GM12865 (cell line): ENCODE measurements around the gene ZNF511.

ENCODE experiments used
- DNase-seq: peaks from one replicate; pipeline ENCODE4 v3.0.0; 2010; ENCODE audit warnings: low read depth
- H3K4me3 ChIP-seq: 2 replicates; pipeline ENCODE4 v1.5.1; 2011; ENCODE audit warnings: mild to moderate bottlenecking, low read depth, low read length, control low read depth
- TF ChIP-seq, protein P1 (sequence below): IDR thresholded peaks from 2 replicates; pipeline ENCODE4 v1.5.1; 2011; ENCODE audit warnings: low read length, control low read depth, low read depth, inconsistent platforms; ENCODE audit not compliant: insufficient read depth; ENCODE audit errors: missing control alignments

The ZNF511 gene

DNA sequence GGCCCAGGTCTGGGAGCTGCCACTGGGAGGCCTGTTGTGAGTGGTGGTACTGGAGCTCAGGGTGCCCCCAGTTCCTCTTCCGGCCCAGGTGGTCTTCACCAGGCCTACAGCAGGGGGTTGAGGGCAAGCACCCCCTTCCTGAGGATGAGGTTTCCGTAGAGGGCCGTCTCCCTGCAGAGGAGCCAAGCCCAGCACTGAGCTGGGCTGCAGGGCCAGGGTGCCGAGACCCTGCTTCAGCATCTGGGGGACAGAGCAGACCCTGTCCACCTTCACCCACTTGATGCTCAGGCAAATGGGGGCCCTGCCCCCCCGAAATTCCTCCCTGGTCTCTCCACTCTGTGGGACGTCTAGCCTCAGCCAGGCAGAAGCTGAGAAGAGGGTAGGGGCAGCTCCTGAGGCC is 46.6 kb downstream of the ZNF511 start:
- TF ChIP-seq, protein P1, sequence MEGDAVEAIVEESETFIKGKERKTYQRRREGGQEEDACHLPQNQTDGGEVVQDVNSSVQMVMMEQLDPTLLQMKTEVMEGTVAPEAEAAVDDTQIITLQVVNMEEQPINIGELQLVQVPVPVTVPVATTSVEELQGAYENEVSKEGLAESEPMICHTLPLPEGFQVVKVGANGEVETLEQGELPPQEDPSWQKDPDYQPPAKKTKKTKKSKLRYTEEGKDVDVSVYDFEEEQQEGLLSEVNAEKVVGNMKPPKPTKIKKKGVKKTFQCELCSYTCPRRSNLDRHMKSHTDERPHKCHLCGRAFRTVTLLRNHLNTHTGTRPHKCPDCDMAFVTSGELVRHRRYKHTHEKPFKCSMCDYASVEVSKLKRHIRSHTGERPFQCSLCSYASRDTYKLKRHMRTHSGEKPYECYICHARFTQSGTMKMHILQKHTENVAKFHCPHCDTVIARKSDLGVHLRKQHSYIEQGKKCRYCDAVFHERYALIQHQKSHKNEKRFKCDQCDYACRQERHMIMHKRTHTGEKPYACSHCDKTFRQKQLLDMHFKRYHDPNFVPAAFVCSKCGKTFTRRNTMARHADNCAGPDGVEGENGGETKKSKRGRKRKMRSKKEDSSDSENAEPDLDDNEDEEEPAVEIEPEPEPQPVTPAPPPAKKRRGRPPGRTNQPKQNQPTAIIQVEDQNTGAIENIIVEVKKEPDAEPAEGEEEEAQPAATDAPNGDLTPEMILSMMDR: no peak
- no peak overlapping the region for H3K4me3 ChIP-seq
- no peak for DNase-seq

DNA sequence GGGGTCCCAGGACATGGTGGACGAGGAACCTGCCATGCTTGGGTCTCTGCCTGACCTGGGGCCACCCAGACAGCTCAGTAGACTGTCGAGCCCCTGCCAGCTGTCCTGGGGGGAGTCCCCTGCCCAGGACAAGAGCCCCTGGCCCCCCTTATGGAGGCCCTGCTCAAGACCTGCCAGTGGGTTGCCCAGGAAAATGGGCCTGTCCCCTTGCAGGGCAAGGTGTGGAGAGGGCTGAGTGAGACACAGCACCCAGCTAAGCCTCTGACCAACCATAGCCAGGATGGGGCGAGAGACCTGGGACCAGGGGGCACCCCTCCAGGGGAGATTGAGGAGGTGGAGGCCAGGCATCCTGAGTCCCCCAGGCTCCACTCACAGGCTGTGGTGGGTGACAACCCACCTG is 47.3 kb downstream of the ZNF511 start:
- no peak overlapping the region for H3K4me3 ChIP-seq
- no peak for DNase-seq
- TF ChIP-seq, protein P1: no peak

DNA sequence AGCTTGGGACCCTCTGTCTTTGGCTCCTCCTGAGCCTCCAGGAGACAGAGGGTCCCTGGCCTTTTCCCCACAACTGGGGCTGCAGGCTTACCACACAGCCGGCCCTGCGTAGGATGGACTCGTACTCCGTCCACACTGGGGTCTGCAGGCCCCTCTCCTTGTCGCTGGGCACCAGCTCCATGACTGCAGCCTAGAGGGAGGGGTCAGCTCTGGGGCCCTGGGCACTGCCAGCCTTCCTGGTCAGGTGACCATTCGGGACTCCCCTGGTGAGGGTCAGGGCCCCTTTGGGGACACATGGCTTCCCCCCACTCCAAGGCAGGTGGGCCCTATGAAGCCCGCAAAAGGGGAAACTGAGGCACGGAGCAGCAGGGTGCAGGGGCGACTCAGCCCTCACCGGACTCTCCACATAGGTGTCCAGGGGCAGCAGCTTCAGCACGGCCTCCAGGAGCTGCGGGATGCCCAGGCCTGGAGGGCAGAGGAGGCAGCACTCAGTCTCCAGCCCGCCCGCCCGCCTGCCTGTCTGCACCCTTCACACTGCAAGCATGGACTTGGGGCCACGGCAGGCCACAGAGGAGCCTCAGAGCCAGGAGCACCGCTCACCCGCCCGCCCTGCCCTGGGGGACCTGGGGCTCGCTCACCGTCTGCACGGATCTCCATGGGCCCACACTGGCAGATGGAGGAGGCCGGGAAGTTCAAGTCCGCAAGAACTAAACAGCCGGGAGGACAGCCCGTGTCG is 48.0 kb downstream of the ZNF511 start:
- TF ChIP-seq, protein P1: no peak
- no peak for DNase-seq
- H3K4me3 ChIP-seq: peak overlapping the region; percentile 74

DNA sequence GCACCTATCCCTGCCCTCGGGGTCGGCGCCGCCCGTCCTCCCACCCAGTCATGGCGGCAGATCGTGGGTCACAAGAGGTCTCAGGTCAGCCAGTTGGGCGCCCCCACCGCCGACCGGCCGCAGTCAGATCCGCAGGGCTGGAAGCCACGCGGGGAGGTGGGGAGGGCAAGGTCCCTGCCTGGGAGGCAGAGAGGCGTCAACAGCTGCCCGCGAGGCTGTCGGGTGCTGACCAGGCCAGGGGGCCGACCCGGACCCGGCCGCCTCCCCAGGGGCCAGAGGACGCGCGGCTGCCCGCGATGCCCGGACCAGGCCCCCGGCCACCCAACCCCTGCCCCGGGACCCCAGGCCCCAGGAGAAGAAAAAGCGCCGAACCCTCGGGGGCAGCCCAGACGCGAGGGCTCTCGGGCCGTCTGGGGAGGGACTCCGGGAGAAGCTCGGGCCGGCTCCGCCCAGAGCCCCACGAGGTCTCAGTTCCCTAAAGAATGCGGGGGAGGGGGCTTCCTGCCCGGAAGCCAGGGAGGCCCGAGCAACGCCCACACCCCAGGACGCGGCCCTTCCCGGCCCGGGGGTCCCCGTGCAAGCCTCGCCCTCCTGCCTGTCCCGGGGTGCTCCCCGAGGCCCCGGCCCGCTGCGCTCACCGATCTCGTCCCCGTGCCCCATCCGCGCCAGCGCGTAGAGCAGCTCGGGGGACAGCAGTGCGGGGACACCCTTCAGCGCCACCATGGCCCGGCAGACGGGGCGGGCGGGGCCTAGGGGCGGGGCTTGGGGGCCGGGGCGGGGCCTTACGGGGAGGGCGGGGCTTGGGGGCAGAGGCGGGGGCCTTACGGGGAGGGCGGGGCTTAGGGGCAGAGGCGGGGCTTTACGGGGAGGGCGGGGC is 48.8 kb downstream of the ZNF511 start, which contains the start of gene FUOM:
FUOM (minus strand) TSS at position 735 of the 877 bp plus-strand sequence; CDS start at position 723, 12 bp downstream.
- TF ChIP-seq, protein P1: no peak
- peak; percentile 84 for DNase-seq
- H3K4me3 ChIP-seq: peak within 1 kb of the TSS; percentile 74

DNA sequence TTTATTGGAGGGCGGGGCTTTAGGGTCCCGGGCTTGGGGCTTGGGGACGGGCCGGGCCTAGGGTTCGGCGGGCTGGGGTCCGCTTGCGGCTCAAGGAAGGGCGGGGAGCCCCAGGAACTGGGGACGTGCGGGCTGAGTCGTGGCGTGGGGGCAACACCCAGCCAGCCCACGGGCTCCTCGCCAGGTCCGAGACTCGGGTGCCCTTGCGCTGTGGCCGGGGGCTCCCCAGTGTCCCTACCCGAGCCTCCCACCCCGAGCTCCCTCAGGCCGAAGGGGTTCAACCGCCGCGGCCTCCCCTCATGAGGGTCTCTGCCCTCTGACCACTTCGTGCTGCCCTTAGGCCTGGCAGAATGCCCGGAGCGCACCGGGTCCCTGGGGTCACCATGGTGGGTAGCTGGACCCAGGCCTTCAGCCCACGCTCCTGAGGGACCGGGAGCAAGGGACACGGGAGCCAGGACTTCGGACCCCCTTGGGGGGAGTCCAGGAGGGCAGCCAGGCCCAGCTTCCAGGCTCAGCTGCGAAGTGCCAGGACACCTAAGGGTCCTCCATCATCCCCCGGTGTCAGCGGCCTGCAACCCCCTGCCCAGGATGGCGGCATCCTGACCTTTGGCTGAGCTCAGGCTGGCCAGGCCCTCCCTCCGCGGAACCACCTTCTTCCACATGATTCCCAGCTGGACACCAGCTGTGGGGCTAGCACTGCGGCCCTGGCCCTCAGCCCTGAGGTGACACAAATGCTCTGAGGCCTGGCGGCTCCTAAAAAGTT is 49.6 kb downstream of the ZNF511 start:
- TF ChIP-seq, protein P1: no peak
- DNase-seq: no peak
- no peak overlapping the region for H3K4me3 ChIP-seq

DNA sequence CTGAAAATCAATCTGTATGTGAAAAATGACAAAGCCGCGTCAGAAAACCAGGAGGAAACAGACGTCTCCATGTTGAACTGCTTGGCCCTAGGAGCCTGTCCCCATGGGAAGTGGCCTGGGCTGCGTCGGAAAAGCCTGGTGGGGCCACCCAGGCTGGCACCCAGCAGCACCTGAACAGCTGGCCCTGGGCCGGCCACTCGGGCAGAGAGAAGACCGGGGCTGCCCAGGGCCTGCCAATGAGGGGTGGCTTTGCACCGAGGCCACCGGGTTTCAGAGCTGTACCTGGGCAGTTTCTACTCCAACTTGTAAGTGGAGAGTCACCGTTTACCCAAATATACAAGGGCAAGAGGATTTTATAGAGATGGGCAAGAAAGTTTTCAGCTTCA is 50.2 kb downstream of the ZNF511 start:
- DNase-seq: no peak

More for the DNA sequence above, 50.2 kb downstream of the ZNF511 start:
- H3K4me3 ChIP-seq: no peak overlapping the region
- TF ChIP-seq, protein P1: no peak
